ENCODE data around the gene PIK3CD. TPM values are rescaled to one million over a fixed set of nuclear protein-coding genes. Genes with fewer than 3 reads are reported as not detected.

The PIK3CD gene
- total RNA-seq (2014; rRNA removed) (4.5 and 6.0 TPM in 2 replicates), Bru-seq, nascent RNA (percentile 34 among the genes with signal in this experiment), BruChase-seq, experiment 1, labeled RNA remaining after a 6-hour chase (percentile 38 among the genes with signal in this experiment), BruChase-seq, experiment 2, labeled RNA remaining after a 2-hour chase (percentile 31 among the genes with signal in this experiment)
- long read RNA-seq, partial matches to known transcripts = 2 of 2 reads
- long read RNA-seq, other reads (novel, unspliced or antisense) = 0 of 2 reads

- H3K4me1 ChIP-seq (ENCODE audit: insufficient read depth, low read length) = no peaks in the 10 kb centered on the region
- H2AFZ ChIP-seq (ENCODE audit: low read length) = peak within 1 kb of the TSS; percentile 37; the same call in 1 of the 2 replicates
- peak within 1 kb of the TSS; percentile 81 for H3K4me2 ChIP-seq (ENCODE audit: low read length)
- BruUV-seq (replicated peaks) = no TSS peak
- intact Hi-C loops (cut with micrococcal nuclease) = no loop called here
- ATAC-seq (peak; percentile 55), DNase-seq (peak; percentile 12)
- no peaks in the 10 kb centered on the region for H3K9me3 ChIP-seq (ENCODE audit: low read length)
- peaks cover 28% of the 10 kb centered on the region; the same call in 1 of the 2 replicates for H3K27me3 ChIP-seq (ENCODE audit: low read length)
- H3F3A ChIP-seq (ENCODE audit: low read length, unreplicated experiment) = no peaks in the 10 kb centered on the region
- no peaks in the 10 kb centered on the region for H3K9me2 ChIP-seq (replicated peaks; ENCODE audit: low read length)
- no peak within 1 kb of the TSS for H3K9ac ChIP-seq (ENCODE audit: low read length)
- ChIA-PET CTCF (no interaction called here), POLR2A (ENCODE audit: unreplicated experiment) (no interaction called here)
- TF ChIP-seq, protein P1, sequence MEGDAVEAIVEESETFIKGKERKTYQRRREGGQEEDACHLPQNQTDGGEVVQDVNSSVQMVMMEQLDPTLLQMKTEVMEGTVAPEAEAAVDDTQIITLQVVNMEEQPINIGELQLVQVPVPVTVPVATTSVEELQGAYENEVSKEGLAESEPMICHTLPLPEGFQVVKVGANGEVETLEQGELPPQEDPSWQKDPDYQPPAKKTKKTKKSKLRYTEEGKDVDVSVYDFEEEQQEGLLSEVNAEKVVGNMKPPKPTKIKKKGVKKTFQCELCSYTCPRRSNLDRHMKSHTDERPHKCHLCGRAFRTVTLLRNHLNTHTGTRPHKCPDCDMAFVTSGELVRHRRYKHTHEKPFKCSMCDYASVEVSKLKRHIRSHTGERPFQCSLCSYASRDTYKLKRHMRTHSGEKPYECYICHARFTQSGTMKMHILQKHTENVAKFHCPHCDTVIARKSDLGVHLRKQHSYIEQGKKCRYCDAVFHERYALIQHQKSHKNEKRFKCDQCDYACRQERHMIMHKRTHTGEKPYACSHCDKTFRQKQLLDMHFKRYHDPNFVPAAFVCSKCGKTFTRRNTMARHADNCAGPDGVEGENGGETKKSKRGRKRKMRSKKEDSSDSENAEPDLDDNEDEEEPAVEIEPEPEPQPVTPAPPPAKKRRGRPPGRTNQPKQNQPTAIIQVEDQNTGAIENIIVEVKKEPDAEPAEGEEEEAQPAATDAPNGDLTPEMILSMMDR (conservative IDR thresholded peaks at IDR 0.05; ENCODE audit: low read depth, low read length) = no peak
- TF ChIP-seq EZH2 (IDR thresholded peaks at IDR 0.05; ENCODE audit: low read length, unreplicated experiment) (no peak), EZH2phosphoT487 (IDR thresholded peaks at IDR 0.05; ENCODE audit: borderline replicate concordance, low read length) (no peak)
- H4K20me1 ChIP-seq (ENCODE audit: low read length) = no peaks in the 10 kb centered on the region
- H3K27ac ChIP-seq (ENCODE audit: low read length) = no peak within 1 kb of the TSS
- H3K4me3 ChIP-seq (ENCODE audit: low read length) = peak within 1 kb of the TSS; percentile 62
- no peaks in the 10 kb centered on the region for H3K36me3 ChIP-seq (ENCODE audit: low read depth, low read length)
- no peaks in the 10 kb centered on the region for H3K79me2 ChIP-seq (ENCODE audit: low read length)
Observed at GRCh38 chr1:9651565-9652378, at the start of gene PIK3CD. PIK3CD (plus strand) TSS chr1:9651731; CDS start chr1:9710456, 58,725 bp downstream.

DNA sequence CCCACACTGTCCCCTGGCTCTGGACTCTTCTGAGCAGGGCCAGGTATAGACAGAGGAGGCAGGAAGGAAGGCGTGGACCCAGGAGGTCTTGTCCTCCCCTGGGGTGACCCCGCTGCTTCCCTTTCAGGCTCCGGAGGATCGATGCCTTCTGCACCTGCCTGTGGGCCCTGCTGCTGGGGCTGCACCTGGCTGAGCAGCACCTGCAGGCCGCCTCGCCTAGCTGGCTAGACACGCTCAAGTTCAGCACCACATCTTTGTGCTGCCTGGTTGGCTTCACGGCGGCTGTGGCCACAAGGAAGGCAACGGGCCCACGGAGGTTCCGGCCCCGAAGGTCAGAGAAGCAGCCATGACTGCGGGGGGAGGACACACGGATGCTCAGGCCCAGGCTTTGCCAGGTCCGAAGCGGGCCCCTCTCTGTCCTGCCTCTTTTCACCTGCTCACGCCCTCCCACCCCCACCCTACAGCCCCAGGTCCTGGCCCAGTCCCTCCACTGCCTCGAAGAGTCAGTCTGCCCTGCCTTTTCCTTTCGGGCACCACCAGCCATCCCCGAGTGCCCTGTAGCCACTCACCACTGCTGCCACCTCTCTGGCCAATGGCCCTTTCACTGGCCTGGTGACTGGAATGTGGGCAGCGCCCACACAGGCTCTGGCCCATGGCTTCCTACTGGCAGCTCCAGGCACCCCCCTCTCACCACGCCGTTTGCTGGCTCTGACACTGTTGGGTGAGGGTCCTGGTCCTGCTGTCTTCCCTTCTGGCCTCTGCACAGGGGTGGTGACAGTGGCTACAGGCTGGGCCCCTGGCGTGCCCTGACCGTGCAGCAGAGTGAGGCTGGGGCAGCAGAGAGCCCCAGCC is 49.4 kb upstream of the PIK3CD start:
- H3K9me3 ChIP-seq (ENCODE audit: low read length) = no peaks in the 10 kb centered on the region
- POLR2A ChIA-PET (ENCODE audit: unreplicated experiment) = no interaction called here
- no peak overlapping the region for H3K9ac ChIP-seq (ENCODE audit: low read length)
- no peaks in the 10 kb centered on the region for H4K20me1 ChIP-seq (ENCODE audit: low read length)
- no peak overlapping the region for H2AFZ ChIP-seq (ENCODE audit: low read length)
- no peaks in the 10 kb centered on the region for H3K79me2 ChIP-seq (ENCODE audit: low read length)
- no TSS peak for BruUV-seq (replicated peaks)
- no peaks in the 10 kb centered on the region for H3K4me1 ChIP-seq (ENCODE audit: insufficient read depth, low read length)
- H3K4me3 ChIP-seq (ENCODE audit: low read length) = no peak overlapping the region
- H3K9me2 ChIP-seq (replicated peaks; ENCODE audit: low read length) = no peaks in the 10 kb centered on the region
- CTCF ChIA-PET = no interaction called here
- no peak for TF ChIP-seq EZH2 (IDR thresholded peaks at IDR 0.05; ENCODE audit: low read length, unreplicated experiment)
- no peak for TF ChIP-seq EZH2phosphoT487 (IDR thresholded peaks at IDR 0.05; ENCODE audit: borderline replicate concordance, low read length)
- TF ChIP-seq, protein P1 (conservative IDR thresholded peaks at IDR 0.05; ENCODE audit: low read depth, low read length) = no peak
- H3F3A ChIP-seq (ENCODE audit: low read length, unreplicated experiment) = no peaks in the 10 kb centered on the region
- intact Hi-C loops (cut with micrococcal nuclease) = no loop called here
- H3K4me2 ChIP-seq (ENCODE audit: low read length) = no peak overlapping the region
- no peak for ATAC-seq
- no peak for DNase-seq
- H3K36me3 ChIP-seq (ENCODE audit: low read depth, low read length) = peaks cover 16% of the 10 kb centered on the region; the same call in 1 of the 2 replicates
- H3K27me3 ChIP-seq (ENCODE audit: low read length) = no peaks in the 10 kb centered on the region
- no peak overlapping the region for H3K27ac ChIP-seq (ENCODE audit: low read length)
